IPS DF 4.7 (cell line): ENCODE measurements around the gene STRN.
"Not testable (repeated sequence)": the region's sequence is repeated elsewhere in the genome, so short reads cannot be mapped to it uniquely, and the experiment has no call there.

ENCODE experiments used
- DNase-seq: peaks from one replicate; pipeline ENCODE4 v3.0.0-alpha.2; 2013; ENCODE audit warnings: low spot score; ENCODE audit errors: extremely low read depth

Gene STRN

DNA sequence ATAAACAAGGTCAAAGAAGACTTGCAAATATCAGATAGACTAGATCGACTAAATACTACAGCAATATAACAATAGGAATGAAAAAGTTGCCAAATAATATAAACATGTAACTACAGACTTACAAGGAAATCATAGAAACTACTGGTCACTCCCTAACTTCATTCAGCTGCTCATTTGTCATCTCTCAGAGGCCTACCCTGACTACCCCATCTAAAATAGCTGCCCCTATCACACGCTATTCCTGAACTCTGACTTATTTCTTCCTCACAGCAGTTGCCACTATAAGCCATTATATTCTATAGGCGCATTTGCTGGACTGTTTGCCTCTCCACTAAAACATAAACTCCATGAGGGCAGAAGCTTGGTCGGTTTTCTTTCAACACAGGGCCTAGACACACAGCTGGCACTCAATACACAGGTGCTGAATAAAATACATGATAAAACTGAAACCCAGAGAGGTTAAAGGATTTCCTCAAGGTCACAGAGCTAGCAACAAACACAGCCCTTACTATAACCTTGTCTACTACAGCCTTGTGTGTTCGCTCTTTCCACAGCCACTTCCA is 1.8 kb downstream of the STRN start:
- DNase-seq, result no peak

DNA sequence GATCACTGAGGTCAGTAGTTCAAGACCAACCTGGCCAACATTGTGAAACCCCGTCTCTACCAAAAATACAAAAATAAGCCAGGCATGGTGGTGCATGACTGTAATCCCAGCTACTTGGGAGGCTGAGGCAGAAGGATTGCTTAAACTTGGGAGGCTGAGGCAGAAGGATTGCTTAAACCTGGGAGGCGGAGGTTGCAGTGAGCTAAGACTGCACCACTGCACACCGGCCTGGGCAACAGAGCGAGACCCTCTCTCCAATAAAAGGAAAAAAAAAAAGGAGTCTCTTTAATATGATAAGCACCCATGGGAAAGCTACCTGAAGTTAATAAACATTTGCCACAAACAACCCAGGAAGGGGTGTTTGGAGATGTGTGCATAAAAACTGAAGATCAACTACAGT is 2.6 kb downstream of the STRN start:
- no peak for DNase-seq

DNA sequence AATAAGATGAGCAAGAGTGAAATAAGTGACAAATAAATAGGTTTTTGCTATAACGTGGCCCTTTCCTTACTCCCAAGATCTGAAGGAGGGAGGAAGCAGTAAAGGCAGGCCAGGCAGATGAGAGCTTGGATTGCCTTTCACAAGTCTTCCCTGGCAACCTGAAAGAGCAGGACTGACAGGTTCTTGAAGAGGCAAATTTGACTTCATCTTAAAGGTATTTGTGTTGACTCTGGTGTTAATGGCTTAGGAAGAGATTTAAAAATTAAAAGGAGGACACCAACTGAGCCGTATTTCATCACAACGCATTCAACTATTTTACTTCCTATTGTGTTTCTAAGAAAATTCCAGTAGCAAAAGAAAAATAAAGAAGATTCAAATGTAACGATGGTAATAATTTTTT is 3.2 kb downstream of the STRN start:
- DNase-seq, result no peak

DNA sequence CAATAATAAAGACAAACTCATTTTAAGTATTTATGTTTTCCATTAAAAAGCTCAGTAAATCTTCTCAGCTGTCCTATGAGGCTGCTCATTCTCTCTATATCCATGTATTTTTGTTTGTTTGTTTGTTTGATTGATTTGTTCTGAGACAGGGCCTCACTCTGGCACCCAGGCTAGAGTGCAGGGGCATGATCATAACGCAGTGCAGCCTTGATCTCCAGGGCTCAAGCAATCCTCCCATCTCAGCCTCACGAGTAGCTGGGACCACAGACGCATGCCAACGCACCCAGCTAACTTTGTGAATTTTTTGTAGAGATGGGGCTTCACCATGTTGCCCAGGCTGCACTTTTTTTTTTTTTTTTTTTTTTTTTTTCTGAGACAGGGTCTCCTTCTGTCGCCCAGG is 5.6 kb downstream of the STRN start:
- no peak for DNase-seq

DNA sequence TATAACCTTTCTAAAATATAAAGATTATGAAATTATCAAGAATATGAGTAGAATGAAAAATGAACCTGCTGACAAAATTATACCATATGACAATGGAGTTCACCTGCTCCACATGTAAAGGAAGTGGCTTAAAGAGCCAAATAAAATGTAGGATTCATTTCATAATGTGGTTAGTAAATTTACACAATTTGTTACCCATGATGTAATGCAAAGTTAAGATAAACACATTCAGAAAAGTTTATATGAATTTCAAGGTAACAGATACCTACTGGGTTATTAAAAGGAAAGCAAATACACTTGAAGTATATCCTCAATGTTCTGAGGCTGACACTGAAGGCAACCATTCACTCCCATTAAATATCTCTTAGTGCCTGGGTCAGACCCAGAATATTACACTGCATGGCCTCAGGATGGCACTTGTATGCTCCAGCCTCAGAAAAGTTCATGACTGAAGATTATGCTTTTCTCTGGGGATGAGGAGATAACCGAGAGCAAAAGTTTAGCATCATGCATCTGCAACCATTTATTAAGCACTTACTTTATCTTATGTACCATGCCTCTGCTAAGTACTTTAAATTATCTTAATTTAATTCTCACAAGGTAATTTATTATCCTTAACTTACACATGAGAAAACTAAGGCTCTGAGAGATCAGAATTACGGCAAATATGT is 6.2 kb downstream of the STRN start:
- no peak for DNase-seq

DNA sequence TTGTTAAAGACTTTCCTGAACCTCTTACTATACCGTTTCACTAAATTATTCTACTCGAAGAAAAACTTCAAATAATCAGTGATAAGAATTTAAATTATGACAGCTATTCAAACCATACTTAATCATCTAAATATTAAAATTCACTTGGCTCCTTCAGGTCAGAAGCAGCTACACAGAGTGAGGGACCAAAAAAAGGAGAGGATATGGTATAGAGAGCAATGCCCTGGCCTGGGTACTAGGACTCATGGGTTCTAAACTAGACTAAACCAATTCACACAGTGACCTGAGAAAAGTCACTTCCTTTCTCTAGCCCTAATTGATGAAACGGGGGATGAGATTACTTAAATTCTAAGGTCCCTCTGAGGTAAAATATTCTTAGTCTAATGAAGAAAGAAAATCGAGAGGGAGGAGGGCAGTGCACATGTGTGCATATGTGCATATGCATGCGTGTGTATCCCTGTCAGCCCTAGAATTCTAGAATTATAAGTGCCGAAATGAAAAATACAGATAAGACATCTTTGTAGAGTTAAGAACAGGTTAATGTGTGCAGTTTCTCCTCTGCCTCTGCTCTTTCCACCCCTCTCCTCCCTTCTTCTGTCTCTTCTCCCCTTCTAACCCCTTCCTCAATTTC is 11.2 kb downstream of the STRN start:
- no peak for DNase-seq

DNA sequence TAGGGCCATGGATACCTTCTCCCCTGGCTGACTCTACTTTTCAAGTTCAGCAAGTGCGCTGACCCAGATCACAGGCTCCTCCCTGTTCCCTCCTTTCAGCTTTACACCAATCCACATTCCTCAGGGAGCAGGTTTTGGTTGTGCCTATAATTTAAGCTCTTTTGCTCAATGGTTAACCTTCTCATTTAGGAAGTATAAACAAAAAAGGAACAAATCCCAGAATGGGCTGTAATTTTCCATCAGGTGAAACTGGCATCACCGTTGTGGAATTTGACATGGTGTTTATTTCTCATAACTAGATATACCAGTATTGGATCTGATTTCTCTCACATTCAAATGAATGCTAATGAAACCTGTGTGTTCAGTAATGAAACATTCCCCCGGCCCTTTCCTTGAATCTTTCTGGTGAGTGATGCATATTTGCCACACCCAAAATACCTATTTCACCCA is 13.6 kb downstream of the STRN start:
- no peak for DNase-seq

DNA sequence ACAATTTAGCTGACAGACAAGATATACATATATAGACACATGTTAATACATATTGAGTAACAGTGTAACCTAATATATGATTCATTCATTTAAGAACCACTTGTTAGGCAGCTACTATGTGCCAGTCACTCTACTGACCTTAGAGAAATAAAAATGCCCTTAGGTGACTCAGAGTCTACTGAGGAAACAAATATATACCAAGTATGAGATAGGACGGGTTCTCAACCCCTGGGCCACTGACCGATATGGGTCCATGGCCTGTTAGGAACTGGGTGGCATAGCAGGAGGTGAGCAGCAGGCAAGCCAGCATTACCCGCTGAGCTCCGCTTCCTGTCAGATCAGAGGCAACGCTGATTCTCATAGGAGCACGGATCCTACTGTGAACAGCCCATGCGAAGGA is 14.8 kb downstream of the STRN start:
- DNase-seq, result no peak

DNA sequence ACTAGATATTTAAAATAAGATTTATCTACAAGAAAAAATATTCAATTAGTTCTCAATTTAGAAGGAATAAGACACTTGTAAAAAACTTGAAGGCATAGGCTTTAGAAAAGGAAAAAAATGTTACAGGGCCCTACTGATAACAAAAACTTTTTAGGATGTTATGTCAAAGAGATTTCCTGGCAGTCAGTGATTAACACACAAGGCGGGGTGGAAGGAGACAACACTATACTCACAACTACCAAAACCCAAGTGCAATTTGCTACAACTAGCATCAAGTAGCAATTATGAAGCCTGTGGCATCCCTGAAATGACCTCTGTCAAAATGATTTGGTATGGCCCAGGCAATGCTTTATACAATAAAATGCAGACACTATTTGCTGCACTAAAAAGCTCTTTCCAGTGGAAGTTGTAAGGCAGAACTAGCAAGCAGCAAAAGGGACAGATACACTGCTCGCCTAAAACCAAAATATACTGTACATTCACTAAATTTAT is 15.3 kb downstream of the STRN start:
- no peak for DNase-seq

DNA sequence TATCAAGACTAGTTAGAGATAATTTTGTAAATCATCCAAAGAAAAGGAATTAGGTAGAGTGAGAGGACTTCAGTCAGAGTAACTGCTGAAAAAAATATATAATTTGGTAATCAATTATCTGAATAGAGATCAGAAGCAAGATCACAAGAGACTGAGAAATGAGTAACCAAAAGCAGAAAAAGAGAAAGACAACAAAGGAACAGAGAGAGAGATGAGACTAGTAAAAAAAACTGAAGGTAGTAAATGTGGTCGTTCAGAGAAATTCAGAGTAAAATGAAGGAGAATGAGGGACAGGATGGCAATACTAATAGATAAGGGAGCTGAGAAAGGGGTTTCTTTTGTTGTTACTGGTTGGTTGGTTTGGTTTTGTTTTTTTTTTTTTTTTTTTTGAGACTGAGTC is 16.5 kb downstream of the STRN start:
- DNase-seq, result no peak

DNA sequence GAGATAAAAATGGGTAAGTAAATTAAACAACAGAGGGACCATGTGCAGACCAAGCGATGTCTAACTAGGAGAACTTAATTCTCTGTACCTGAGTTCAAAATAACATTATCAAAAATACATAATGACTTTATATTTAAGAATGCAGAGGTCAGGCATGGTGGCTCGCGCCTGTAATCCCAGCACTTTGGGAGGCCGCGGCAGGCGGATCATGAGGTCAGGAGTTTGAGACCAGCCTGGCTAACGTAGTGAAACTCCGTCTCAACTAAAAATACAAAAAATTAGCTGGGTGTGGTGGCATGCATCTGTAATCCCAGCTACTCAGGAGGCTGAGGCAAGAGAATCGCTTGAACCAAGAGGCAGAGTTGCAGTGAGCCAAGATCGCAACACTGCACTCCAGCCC is 21.1 kb downstream of the STRN start:
- not testable (repeated sequence) for DNase-seq

DNA sequence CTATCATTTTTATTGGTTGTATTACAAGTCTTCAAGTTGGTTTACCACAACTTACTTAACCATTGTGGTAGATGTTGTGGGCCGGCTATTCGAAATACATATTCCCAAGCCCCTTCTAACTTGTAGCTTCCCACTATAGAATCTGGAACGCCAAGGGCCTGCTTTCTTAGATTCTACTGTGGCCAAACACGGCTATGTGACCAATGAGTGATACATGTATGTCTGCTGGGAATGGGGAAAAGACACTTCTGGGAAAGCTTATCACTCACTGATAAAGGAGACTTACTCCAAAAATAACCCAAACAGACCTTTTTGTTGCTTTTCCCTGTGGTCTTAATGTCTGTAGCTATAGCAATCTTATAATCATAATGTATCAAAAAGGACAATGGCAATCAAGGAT is 24.5 kb downstream of the STRN start:
- DNase-seq, result no peak

DNA sequence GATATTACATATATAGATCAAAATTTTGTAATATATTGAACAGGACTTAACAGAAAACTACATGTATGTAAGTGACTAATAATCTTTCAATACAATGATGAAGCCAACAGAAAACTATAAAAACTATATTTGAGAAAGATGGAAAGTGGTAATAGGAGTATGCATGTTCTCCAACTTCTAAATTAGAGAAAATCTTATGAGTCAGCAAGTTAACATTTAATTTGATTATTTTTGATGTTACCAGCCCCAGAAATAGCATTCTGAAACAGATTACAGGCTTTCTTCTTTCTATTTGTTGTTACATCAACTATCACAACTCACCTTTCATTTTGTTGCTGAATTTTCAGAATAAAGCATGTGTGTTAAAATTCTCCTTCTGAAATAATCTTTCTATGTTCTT is 29.8 kb downstream of the STRN start:
- not testable (repeated sequence) for DNase-seq

DNA sequence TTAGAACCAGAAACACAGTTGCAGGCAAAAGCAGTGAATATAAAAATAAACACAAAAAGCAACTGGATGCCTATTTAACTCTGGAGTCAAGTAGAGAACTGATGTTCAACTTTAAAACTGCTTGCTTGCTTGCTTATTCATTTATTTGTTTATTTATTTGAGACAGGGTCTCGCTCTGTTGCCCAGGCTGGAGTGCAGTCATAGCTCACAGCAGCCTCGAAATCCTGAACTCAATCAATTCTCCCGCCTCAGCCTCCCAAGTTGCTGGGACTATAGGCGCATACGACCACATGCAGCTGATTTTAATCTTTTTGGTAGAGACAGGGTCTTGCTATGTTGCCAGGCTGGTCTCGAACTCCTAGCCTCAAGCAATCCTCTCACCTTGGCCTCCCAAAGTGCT is 34.6 kb downstream of the STRN start:
- not testable (repeated sequence) for DNase-seq

DNA sequence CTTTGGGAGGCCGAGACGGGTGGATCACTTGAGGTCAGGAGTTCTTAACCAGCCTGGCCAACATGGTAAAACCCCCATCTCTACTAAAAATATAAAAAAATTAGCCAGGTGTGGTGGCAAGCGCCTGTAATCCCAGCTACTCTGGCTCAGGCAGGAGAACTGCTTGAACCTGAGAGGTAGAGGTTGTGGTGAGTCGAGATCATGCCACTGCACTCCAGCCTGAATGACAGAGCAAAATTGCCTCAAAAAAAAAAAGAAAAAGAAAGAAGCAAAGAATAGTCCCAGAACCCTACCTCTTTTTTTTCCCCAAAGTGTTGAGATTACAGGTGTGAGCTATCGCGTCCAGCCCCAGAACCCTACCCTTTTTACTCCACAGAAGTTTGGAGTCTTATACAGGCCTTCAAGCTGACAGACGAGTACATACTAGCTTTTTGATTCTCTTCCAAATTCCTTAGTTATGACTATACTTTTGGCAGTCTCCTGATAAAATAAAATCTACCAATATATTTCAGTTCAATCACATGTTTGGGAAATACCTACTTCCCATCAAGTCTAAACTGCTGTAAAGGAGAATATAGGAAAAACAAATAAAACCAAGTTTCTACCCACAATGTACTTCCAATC is 35.4 kb downstream of the STRN start:
- DNase-seq, result not testable (repeated sequence)

DNA sequence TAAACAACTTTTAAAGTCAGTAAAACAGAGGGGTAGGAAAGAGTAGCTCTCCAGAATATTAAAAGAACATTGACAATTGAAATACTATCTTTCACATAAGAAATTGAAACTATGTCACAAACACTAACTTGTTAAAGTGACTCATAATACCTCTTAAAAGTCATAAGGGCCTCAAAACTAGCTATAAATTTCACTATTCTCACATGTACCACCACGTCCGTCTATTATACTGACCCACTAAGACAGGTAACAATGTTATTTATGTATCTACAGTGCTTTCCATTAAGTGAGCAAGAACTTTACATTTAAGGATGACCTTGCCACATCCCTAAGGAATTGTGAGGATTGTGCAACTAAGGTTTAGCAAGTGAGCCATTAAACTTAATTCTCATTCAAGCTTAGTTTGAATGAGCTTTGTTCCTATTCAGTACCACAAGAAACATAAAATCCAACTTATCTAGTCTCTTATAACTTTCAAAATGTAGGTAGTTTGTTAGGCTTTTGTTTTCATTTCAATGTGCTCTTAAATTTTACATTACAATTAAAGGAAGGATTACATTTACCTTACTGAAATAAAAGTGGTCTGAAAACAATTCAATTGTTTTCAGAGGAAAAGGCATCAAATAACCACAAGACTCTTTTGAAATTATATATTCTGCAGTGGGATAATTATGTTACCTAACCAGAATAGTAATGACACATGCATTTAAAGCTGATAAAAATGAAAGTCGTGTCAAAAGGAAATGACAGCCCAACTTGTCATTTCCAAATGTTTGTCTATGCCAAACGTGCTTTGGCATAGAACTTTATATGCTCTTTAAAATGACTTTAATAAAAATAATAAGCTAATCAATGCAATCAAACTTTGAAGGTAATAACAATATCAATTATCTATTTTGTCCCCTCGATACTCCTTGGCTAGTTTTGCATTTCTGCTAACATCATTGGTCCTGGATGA is 39.9 kb downstream of the STRN start:
- DNase-seq, result not testable (repeated sequence)

DNA sequence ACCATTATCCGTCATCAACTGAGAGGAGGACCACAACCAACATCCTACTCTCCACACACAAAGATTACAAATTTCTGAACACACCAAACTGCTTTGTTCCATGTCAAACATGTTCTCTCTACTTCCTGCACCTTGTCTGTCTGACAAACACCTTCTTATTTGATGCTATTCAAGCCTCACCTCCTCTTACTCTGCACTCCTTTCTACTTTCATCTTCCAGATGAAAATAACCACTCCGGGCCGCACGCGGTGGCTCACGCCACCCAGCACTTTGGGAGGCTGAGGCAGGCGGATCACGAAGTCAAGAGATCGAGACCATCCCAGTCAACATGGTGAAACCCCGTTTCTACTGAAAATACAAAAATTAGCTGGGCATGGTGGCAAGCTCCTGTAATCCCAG is 43.7 kb downstream of the STRN start:
- not testable (repeated sequence) for DNase-seq

DNA sequence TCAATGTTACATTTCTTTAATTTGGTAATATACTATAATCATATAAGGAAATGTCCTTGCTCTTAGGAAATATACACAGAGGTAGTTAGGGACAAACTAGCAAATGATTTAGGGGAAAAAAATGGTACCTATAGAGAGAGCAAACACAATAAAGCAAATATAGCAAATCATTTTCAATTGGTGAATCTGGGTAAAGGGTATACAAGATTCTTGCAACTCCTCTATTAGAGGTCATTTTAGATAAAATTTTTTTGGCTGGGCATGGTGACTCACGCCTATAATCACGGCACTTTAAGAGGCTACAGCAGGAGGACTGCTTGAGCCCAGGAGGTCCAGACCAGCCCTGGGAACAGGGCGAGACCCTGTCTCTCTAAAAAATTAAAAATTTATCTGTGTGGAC is 44.4 kb downstream of the STRN start:
- DNase-seq, result no peak

DNA sequence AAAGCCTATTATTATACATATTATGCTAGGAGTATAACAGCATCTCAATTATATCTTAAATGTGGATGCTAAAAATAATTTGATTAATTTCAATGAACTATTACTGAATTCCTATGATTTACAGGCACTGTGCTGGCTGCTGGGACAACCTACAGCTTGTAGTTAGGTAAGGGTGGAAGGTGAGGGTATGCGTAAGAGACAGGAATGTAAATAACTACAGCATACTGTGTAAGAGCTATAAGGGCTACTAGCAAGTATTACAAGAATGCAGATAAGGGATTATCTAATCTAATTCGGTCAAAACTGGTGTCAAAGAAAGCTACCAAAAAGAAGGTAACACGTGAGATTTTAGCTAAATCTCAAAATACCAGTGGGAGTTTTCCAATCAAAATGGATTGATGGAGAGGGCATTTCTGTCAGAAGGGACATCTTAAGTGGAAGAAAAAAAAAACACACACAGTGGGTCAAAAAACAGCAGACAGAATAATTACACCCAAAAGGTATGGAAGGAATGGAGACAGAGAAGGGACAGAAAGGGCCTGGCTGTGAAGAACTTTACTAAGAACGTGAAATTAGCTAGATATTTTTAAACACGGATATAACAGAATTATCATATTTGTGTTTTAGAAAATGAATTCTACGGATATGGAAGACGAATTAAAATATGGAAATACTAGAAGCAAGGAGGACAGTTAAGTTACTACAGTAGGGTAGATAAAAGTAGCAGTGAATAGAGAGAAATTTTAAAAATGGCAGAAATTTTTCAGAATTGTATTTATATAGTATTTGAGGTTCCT is 47.1 kb downstream of the STRN start:
- no peak for DNase-seq

DNA sequence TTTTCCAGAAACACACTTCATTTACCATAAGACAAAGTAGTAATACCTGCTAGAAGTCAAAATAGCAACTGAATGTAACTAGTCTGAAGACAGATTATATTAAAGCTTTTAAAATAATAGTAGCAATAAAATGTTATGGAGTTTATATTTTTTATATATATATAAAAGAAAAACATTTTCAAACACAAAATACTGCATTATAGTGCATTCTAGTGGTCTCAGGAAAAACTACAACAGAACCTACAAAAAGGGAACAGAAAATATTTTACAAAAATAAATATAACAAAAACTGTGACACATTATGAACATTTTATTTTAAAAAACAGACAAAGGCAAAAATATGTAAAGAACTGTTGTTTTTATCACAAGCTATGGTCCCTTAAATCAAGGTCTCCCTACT is 48.0 kb downstream of the STRN start:
- DNase-seq, result no peak
